K562 (cell line): Measurements from ENCODE around the gene CPED1. TPM values are rescaled to one million over a fixed set of nuclear protein-coding genes. Genes with fewer than 3 reads are reported as not detected.

Experiments used
- ARNT ChIP-seq, 2 experiments: fragments of 450-650 bp; IDR thresholded peaks; 2 replicates each; pipeline ENCODE4 v1.6.1; 2016; ENCODE audit warnings: mild to moderate bottlenecking in 1 of 2
- ATF7 ChIP-seq: fragments of 450-650 bp; IDR thresholded peaks from 2 replicates; pipeline ENCODE4 v1.7.1; 2014; ENCODE audit warnings: mild to moderate bottlenecking, moderate library complexity
- BRD9 ChIP-seq: fragments of 450-650 bp; IDR thresholded peaks from 2 replicates; pipeline ENCODE4 v1.6.1; 2018; ENCODE audit warnings: low read depth; ENCODE audit not compliant: partially characterized antibody
- C11orf30 ChIP-seq: fragments of 450-650 bp; IDR thresholded peaks from 2 replicates; pipeline ENCODE4 v1.6.1; 2016; ENCODE audit warnings: low read depth, mild to moderate bottlenecking
- CHD1 ChIP-seq: fragments of 200-600 bp; sonication (generic); IDR thresholded peaks from one replicate; pipeline ENCODE4 v1.6.1; 2012; ENCODE audit warnings: mild to moderate bottlenecking, moderate library complexity, low read length, inconsistent platforms
- DPF2 ChIP-seq: fragments of 450-650 bp; IDR thresholded peaks from 2 replicates; pipeline ENCODE4 v1.6.1; 2016
- EP300 ChIP-seq: IDR thresholded peaks from 2 replicates; pipeline ENCODE4 v1.6.1; 2012; ENCODE audit warnings: low read length, improper control_type of control experiment
- FOSL1 ChIP-seq: fragments of 200-800 bp; sonication (Bioruptor generic); conservative IDR thresholded peaks from 2 replicates; pipeline ENCODE4 v1.6.1; 2016; ENCODE audit warnings: missing genetic modification characterization, missing compliant biosample characterization
- GATAD2B ChIP-seq: fragments of 450-650 bp; IDR thresholded peaks from 2 replicates; pipeline ENCODE4 v1.6.1; 2017; ENCODE audit warnings: mild to moderate bottlenecking, borderline replicate concordance
- GTF2E2 ChIP-seq: fragments of 200-800 bp; sonication (Bioruptor generic); IDR thresholded peaks from 2 replicates; pipeline ENCODE4 v1.6.1; 2016; ENCODE audit warnings: missing genetic modification characterization, missing compliant biosample characterization
- JUND ChIP-seq, 2 experiments: IDR thresholded peaks; 2 replicates in 1 of 2; 3 replicates in 1 of 2; pipeline ENCODE4 v1.6.1; 2011; ENCODE audit warnings: borderline replicate concordance in 2 of 2, low read depth in 2 of 2, low read length in 2 of 2, improper control_type of control experiment in 1 of 2, missing biosample characterization in 1 of 2, missing genetic modification characterization in 1 of 2, missing genetic modification reagents in 1 of 2
- KDM2B ChIP-seq: fragments of 250-450 bp; sonication (Bioruptor Pico); IDR thresholded peaks from 2 replicates; pipeline ENCODE4 v1.8.0; 2021; ENCODE audit warnings: mild to moderate bottlenecking, moderate library complexity
- L3MBTL2 ChIP-seq: fragments of 450-650 bp; IDR thresholded peaks from 2 replicates; pipeline ENCODE4 v1.6.1; 2016; ENCODE audit warnings: mild to moderate bottlenecking, moderate library complexity
- MAZ ChIP-seq, 2 experiments: fragments of 450-650 bp in 1 of 2; sonication (generic) in 1 of 2; formaldehyde crosslinking; IDR thresholded peaks in 1 of 2; conservative IDR thresholded peaks in 1 of 2; 2 replicates each; pipeline versions ENCODE4 v1.4.0 to v1.5.0; 2020; ENCODE audit warnings: mild to moderate bottlenecking in 1 of 2, missing genetic modification reagents in 1 of 2
- PCBP1 ChIP-seq: fragments of 200-400 bp; formaldehyde crosslinking; IDR thresholded peaks from 2 replicates; pipeline ENCODE4 v1.6.1; 2018; ENCODE audit warnings: mild to moderate bottlenecking, low read depth, low read length; ENCODE audit not compliant: poor library complexity, severe bottlenecking
- POLR3A ChIP-seq: IDR thresholded peaks from 2 replicates; pipeline ENCODE4 v1.6.1; 2011; ENCODE audit warnings: borderline replicate concordance, mild to moderate bottlenecking, moderate library complexity; ENCODE audit not compliant: insufficient read length, insufficient read depth; ENCODE audit errors: extremely low read depth
- RFX1 ChIP-seq: fragments of 450-650 bp; IDR thresholded peaks from 2 replicates; pipeline ENCODE4 v1.6.1; 2016; ENCODE audit warnings: mild to moderate bottlenecking, moderate library complexity
- SAFB2 ChIP-seq: fragments of 200-400 bp; formaldehyde crosslinking; IDR thresholded peaks from 2 replicates; pipeline ENCODE4 v1.6.1; 2018; ENCODE audit warnings: borderline replicate concordance, low read length, low read depth, moderate library complexity; ENCODE audit not compliant: severe bottlenecking
- SMAD4 ChIP-seq: fragments of 250-450 bp; sonication (Bioruptor Pico); conservative IDR thresholded peaks from 2 replicates; pipeline ENCODE4 v1.8.0; 2021; ENCODE audit warnings: inconsistent platforms, mild to moderate bottlenecking, moderate library complexity
- TCFL5 ChIP-seq: fragments of 250-450 bp; sonication (Bioruptor Pico); conservative IDR thresholded peaks from 2 replicates; pipeline ENCODE4 v1.6.1; 2021; ENCODE audit warnings: mild to moderate bottlenecking, moderate library complexity, matching md5 sums
- TOE1 ChIP-seq, 2 experiments: fragments of 450-650 bp in 1 of 2; sonication (generic) in 1 of 2; formaldehyde crosslinking in 1 of 2; IDR thresholded peaks; 2 replicates each; pipeline versions ENCODE4 v1.7.1 to v1.8.0; 2016 to 2022; ENCODE audit warnings: borderline replicate concordance in 2 of 2, mild to moderate bottlenecking in 2 of 2, antibody characterized with exemption in 1 of 2, inconsistent platforms in 1 of 2, low read depth in 1 of 2, missing genetic modification reagents in 1 of 2, moderate library complexity in 1 of 2
- ZNF12 ChIP-seq: sonication (generic); formaldehyde crosslinking; IDR thresholded peaks from 2 replicates; pipeline ENCODE4 v1.4.0; 2020; ENCODE audit warnings: mild to moderate bottlenecking, missing genetic modification reagents
- polyA plus RNA-seq, 8 experiments: library from polyadenylated mRNA; depleted of rRNA in 4 of 8; stranded (reverse) in 5 of 8; unstranded in 3 of 8; fragments of >200 nt; fragmentation: Nextera tagmentation in 2 of 8; fragmentation: Illumina TruSeq in 1 of 8; extraction: Ambion mirVana in 2 of 8; extraction: Trizol in 1 of 8; gene quantifications; 2 replicates each; pipeline versions ENCODE4 v1.2.1 to v1.2.3, GENCODE V29; 2011 to 2014; ENCODE audit warnings: inconsistent platforms in 1 of 8, missing spikeins in 1 of 8
- total RNA-seq, 7 experiments: library from RNA; depleted of rRNA in 6 of 7; stranded (reverse); fragments of >200 nt in 6 of 7; fragmentation: Illumina TruSeq in 2 of 7; extraction: Trizol in 2 of 7; gene quantifications; 2 replicates each; pipeline versions ENCODE4 v1.2.1 to v1.2.3, GENCODE V29; 2011 to 2021; ENCODE audit warnings: low replicate concordance in 1 of 7
- TF ChIP-seq, protein P1 (sequence below), 2 experiments: fragments of 450-650 bp; IDR thresholded peaks; 2 replicates each; pipeline ENCODE4 v1.6.1; 2018; ENCODE audit warnings: mild to moderate bottlenecking in 2 of 2, low read depth in 1 of 2; ENCODE audit not compliant: partially characterized antibody in 2 of 2

CPED1 gene
- total and polyA plus RNA-seq, 9 of the 15 experiments (the other 6 are each of a cell fraction or from before 2014, with no cell fraction given) = 195 to 393 (median 290) TPM

DNA sequence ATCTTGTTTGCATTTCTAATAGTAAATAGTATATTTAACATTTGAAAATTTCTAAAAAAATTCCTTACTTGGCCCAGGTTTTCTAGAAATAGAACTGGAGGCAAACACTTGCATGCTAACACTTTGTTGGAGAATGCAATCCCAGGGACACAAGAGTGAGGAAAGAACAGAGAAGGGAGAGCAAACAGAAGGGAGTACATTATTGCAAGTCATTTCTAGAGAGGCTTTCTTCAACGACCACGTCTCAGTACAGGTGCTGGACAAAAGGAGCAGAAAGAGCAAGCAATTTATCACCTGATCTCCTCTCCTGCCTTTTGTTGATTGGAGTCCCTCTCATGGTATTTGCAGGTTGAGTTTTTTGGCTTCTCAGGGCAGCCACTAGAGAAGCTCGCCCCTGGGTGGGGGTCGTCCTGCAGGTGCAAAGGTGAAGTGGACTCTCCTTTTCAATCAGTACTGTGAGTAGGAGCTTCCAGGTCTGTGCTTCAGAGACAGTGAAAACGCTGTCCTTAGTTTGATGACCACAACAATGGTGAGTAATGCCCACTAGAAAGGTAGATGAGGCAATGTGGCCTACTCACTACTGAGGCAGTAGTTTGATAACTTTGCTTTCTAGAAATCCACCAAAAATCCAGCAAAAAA lies 5.2 kb downstream of the CPED1 start (continued):
- TF ChIP-seq, protein P1, sequence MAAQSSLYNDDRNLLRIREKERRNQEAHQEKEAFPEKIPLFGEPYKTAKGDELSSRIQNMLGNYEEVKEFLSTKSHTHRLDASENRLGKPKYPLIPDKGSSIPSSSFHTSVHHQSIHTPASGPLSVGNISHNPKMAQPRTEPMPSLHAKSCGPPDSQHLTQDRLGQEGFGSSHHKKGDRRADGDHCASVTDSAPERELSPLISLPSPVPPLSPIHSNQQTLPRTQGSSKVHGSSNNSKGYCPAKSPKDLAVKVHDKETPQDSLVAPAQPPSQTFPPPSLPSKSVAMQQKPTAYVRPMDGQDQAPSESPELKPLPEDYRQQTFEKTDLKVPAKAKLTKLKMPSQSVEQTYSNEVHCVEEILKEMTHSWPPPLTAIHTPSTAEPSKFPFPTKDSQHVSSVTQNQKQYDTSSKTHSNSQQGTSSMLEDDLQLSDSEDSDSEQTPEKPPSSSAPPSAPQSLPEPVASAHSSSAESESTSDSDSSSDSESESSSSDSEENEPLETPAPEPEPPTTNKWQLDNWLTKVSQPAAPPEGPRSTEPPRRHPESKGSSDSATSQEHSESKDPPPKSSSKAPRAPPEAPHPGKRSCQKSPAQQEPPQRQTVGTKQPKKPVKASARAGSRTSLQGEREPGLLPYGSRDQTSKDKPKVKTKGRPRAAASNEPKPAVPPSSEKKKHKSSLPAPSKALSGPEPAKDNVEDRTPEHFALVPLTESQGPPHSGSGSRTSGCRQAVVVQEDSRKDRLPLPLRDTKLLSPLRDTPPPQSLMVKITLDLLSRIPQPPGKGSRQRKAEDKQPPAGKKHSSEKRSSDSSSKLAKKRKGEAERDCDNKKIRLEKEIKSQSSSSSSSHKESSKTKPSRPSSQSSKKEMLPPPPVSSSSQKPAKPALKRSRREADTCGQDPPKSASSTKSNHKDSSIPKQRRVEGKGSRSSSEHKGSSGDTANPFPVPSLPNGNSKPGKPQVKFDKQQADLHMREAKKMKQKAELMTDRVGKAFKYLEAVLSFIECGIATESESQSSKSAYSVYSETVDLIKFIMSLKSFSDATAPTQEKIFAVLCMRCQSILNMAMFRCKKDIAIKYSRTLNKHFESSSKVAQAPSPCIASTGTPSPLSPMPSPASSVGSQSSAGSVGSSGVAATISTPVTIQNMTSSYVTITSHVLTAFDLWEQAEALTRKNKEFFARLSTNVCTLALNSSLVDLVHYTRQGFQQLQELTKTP (IDR thresholded peaks at IDR 0.05; ENCODE audit: low read depth in 1 of 2, partially characterized antibody in 2 of 2) = peak; percentile 76 to 78
- TF ChIP-seq CHD1 (peak; percentile 87), FOSL1 (tag) (0 out of 2 replicates have a peak, but pooled peaks have one; percentile 19), PCBP1 (no peak), ARNT (IDR thresholded peaks at IDR 0.05) (peak in 1 of 2 experiments; percentile 64; a peak in 2 of 4 replicates), EP300 (peak; percentile 2), BRD9 (peak; percentile 48), MAZ (CRISPR knock-in tag; conservative IDR thresholded peaks at IDR 0.05 in 1 of 2, IDR thresholded peaks at IDR 0.05 in 1 of 2) (peak in 1 of 2 experiments; percentile 43; a peak in 1 of 4 replicates), RFX1 (no peak), L3MBTL2 (no peak), C11orf30 (peak; percentile 85), SMAD4 (peak; percentile 47; the same call in 1 of the 2 replicates), GTF2E2 (tag) (no peak), SAFB2 (no peak), DPF2 (0 out of 2 replicates have a peak, but pooled peaks have one; percentile 63), GATAD2B (peak; percentile 44; the same call in 1 of the 2 replicates), ZNF12 (CRISPR knock-in tag) (peak; percentile 83), JUND (IDR thresholded peaks at IDR 0.05; ENCODE audit: borderline replicate concordance, low read depth, low read length) (no peak; the same call in none of the 2 replicates), JUND (tag; IDR thresholded peaks at IDR 0.05; ENCODE audit: borderline replicate concordance, low read depth, low read length) (peak; percentile 56; the same call in 2 of the 3 replicates), KDM2B (0 out of 2 replicates have a peak, but pooled peaks have one; percentile 44), ATF7 (peak; percentile 50), TOE1 (IDR thresholded peaks at IDR 0.05; ENCODE audit: borderline replicate concordance) (no peak), TOE1 (CRISPR knock-in tag; IDR thresholded peaks at IDR 0.05; ENCODE audit: borderline replicate concordance, low read depth) (no peak), TCFL5 (no peak), POLR3A (no peak)
